PC-9 (cell line): ENCODE results near the gene NOC2L.

Experiments
- CTCF ChIP-seq: fragments of 200-600 bp; sonication (generic); conservative IDR thresholded peaks from 2 replicates; pipeline ENCODE4 v1.6.1; 2017; ENCODE audit warnings: mixed run types, antibody characterized with exemption, mild to moderate bottlenecking, moderate library complexity
- EZH2 ChIP-seq: fragments of 200-600 bp; sonication (generic); IDR thresholded peaks from 2 replicates; pipeline ENCODE4 v1.8.0; 2017; ENCODE audit warnings: antibody characterized with exemption, low read depth

- TF ChIP-seq CTCF = no peak
- no peak for TF ChIP-seq EZH2
Measured at GRCh38 chr1:991895-992294, 32.8 kb upstream of the NOC2L start.
